ENCODE results near the gene HOXC11. TPM values are rescaled to one million over a fixed set of nuclear protein-coding genes. Genes with fewer than 3 reads are reported as not detected.

HOXC11 gene
- total and polyA plus RNA-seq, 2 donors (not counting 1 experiment from before 2014, with no cell fraction given) = not detected

GRCh38 chr12:53978477-53979356, 5.8 kb downstream of the HOXC11 start:
- POLR2A ChIA-PET = no interaction called here
- H3K4me1 Mint-ChIP-seq = peaks cover 15% of the 10 kb centered on the region
- WGBS (ENCODE audit: insufficient coverage) = 30% methylated on average over 5 of the region's 15 CpGs
- intact Hi-C loops (cut with micrococcal nuclease) = loop anchor here (5.0 kb wide), 1 partner anchor 34 kb away; no protein-coding TSS in a partner anchor
- H3K79me2 ChIP-seq (ENCODE audit: control insufficient read depth, insufficient read depth, low read length) = no peaks in the 10 kb centered on the region
- H3K27ac Mint-ChIP-seq = no peak overlapping the region
- H3K27me3 Mint-ChIP-seq = peaks cover 84% of the 10 kb centered on the region
- CTCF ChIA-PET = interaction anchor here (1.3 kb wide), 1 partner anchor 236 kb away, joined by 3 read pairs; no protein-coding TSS in a partner anchor
- H3K27me3 ChIP-seq (replicated peaks in 1 of 4; ENCODE audit: control extremely low read depth in 1 of 4, control insufficient read depth in 3 of 4, insufficient read depth in 4 of 4, low read length in 3 of 4) = peaks cover 0 to 97% (median 86%) of the 10 kb centered on the region in 4 experiments
- peaks cover 25 to 35% of the 10 kb centered on the region in 2 donors for H3K4me1 ChIP-seq (ENCODE audit: control insufficient read depth in 2 of 2, insufficient read depth in 2 of 2, low read length in 2 of 2)
- no peak overlapping the region for H2AFZ ChIP-seq (ENCODE audit: insufficient read depth, low read depth, low read length, poor library complexity, severe bottlenecking)
- H3K27ac ChIP-seq (ENCODE audit: low read length in 2 of 2) = no peak overlapping the region
- H3K9me3 Mint-ChIP-seq (ENCODE audit: insufficient read depth) = no peaks in the 10 kb centered on the region
- no peak for DNase-seq
- no peak overlapping the region for H3K4me3 Mint-ChIP-seq
- ATAC-seq (ENCODE audit: low read depth) = no peak
- no peak overlapping the region for H3K4me2 ChIP-seq (replicated peaks; ENCODE audit: low read depth, low read length, poor library complexity, severe bottlenecking)
- H3K9me3 ChIP-seq (ENCODE audit: control extremely low read depth in 1 of 3, control insufficient read depth in 2 of 3, insufficient read depth in 1 of 3, low read length in 2 of 3) = peaks cover 0 to 78% (median 10%) of the 10 kb centered on the region in 3 donors
- H3K4me3 ChIP-seq (ENCODE audit: control extremely low read depth in 1 of 5, extremely low read depth in 1 of 5, insufficient read depth in 1 of 5, low read depth in 2 of 5, low read length in 4 of 5) = no peak overlapping the region
- no peak overlapping the region for H3K9ac ChIP-seq (ENCODE audit: low read length)
- no peaks in the 10 kb centered on the region for H3K36me3 ChIP-seq (replicated peaks in 1 of 2; ENCODE audit: control extremely low read depth in 1 of 2, control insufficient read depth in 1 of 2, extremely low read depth in 1 of 2, insufficient read depth in 2 of 2, low read length in 1 of 2)
- TF ChIP-seq, protein P1, sequence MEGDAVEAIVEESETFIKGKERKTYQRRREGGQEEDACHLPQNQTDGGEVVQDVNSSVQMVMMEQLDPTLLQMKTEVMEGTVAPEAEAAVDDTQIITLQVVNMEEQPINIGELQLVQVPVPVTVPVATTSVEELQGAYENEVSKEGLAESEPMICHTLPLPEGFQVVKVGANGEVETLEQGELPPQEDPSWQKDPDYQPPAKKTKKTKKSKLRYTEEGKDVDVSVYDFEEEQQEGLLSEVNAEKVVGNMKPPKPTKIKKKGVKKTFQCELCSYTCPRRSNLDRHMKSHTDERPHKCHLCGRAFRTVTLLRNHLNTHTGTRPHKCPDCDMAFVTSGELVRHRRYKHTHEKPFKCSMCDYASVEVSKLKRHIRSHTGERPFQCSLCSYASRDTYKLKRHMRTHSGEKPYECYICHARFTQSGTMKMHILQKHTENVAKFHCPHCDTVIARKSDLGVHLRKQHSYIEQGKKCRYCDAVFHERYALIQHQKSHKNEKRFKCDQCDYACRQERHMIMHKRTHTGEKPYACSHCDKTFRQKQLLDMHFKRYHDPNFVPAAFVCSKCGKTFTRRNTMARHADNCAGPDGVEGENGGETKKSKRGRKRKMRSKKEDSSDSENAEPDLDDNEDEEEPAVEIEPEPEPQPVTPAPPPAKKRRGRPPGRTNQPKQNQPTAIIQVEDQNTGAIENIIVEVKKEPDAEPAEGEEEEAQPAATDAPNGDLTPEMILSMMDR (IDR thresholded peaks at IDR 0.05) = no peak
- TF ChIP-seq EZH2 (IDR thresholded peaks at IDR 0.05; ENCODE audit: borderline replicate concordance, insufficient read depth, low read depth, low read length, poor library complexity, severe bottlenecking) = no peak
- no peaks in the 10 kb centered on the region for H4K20me1 ChIP-seq (ENCODE audit: control insufficient read depth, insufficient read depth, low read length, poor library complexity, severe bottlenecking)
